Astrocyte (in vitro differentiated cells and primary cell): ENCODE results near the gene KLC4. TPM values are rescaled to one million over a fixed set of nuclear protein-coding genes. Genes with fewer than 3 reads are reported as not detected.

Experiments used
- DNase-seq: peaks from one replicate; pipeline ENCODE4 v3.0.0-alpha.2; 2010; ENCODE audit warnings: low read depth
- FAIRE-seq: peaks from 2 replicates; lab custom pipeline; 2011; peaks lifted over from hg19 to GRCh38; lab: Jason Lieb, UNC
- H2AFZ ChIP-seq: 2 replicates; pipeline ENCODE4 v1.6.0; 2012; ENCODE audit warnings: low read depth, low read length, inconsistent platforms
- H3K27ac ChIP-seq: 2 replicates; pipeline ENCODE4 v1.5.1; 2011; ENCODE audit warnings: low read depth, low read length, inconsistent platforms
- H3K27me3 ChIP-seq: 2 replicates; pipeline ENCODE4 v1.6.0; 2011; ENCODE audit warnings: low read length, inconsistent platforms; ENCODE audit not compliant: insufficient read depth
- H3K36me3 ChIP-seq: 2 replicates; pipeline ENCODE4 v1.5.1; 2011; ENCODE audit warnings: low read length, inconsistent platforms; ENCODE audit not compliant: insufficient read depth
- H3K4me1 ChIP-seq: 2 replicates; pipeline ENCODE4 v1.5.1; 2011; ENCODE audit warnings: low read length, inconsistent platforms; ENCODE audit not compliant: insufficient read depth
- H3K4me2 ChIP-seq: 2 replicates; pipeline ENCODE4 v1.6.0; 2012; ENCODE audit warnings: low read length, inconsistent platforms
- H3K4me3 ChIP-seq: 2 replicates; pipeline ENCODE4 v1.5.1; 2011; ENCODE audit warnings: low read depth, mild to moderate bottlenecking, low read length, inconsistent platforms; ENCODE audit not compliant: insufficient read depth
- H3K79me2 ChIP-seq: 2 replicates; pipeline ENCODE4 v1.6.0; 2012; ENCODE audit warnings: mild to moderate bottlenecking, low read length, inconsistent platforms; ENCODE audit not compliant: insufficient read depth
- H3K9ac ChIP-seq: 2 replicates; pipeline ENCODE4 v1.6.0; 2012; ENCODE audit warnings: mild to moderate bottlenecking, low read length, inconsistent platforms
- H3K9me3 ChIP-seq: 2 replicates; pipeline ENCODE4 v1.5.1; 2012; ENCODE audit warnings: low read depth, mild to moderate bottlenecking, low read length, inconsistent platforms; ENCODE audit not compliant: insufficient read depth
- H4K20me1 ChIP-seq: 2 replicates; pipeline ENCODE4 v1.6.0; 2012; ENCODE audit warnings: low read length, inconsistent platforms; ENCODE audit not compliant: insufficient read depth
- H3K27ac Mint-ChIP-seq: one replicate; pipeline ENCODE4 v1.8.0; 2021; ENCODE audit warnings: mild to moderate bottlenecking, mixed read lengths; ENCODE audit not compliant: unreplicated experiment
- H3K27me3 Mint-ChIP-seq: one replicate; pipeline ENCODE4 v1.8.0; 2021; ENCODE audit warnings: low read depth, mixed read lengths; ENCODE audit not compliant: unreplicated experiment
- H3K36me3 Mint-ChIP-seq: one replicate; pipeline ENCODE4 v1.8.0; 2021; ENCODE audit warnings: low read depth, mixed read lengths; ENCODE audit not compliant: unreplicated experiment
- H3K4me1 Mint-ChIP-seq: one replicate; pipeline ENCODE4 v1.8.0; 2021; ENCODE audit warnings: low read depth, mixed read lengths; ENCODE audit not compliant: unreplicated experiment
- H3K4me3 Mint-ChIP-seq: one replicate; pipeline ENCODE4 v1.8.0; 2021; ENCODE audit warnings: mild to moderate bottlenecking, moderate library complexity, mixed read lengths; ENCODE audit not compliant: unreplicated experiment
- H3K9me3 Mint-ChIP-seq: one replicate; pipeline ENCODE4 v1.8.0; 2021; ENCODE audit warnings: mild to moderate bottlenecking, mixed read lengths; ENCODE audit not compliant: unreplicated experiment
- CTCF ChIP-seq: IDR thresholded peaks from 2 replicates; pipeline ENCODE4 v1.5.1; 2011; ENCODE audit warnings: low read depth, mild to moderate bottlenecking, inconsistent platforms, low read length, moderate library complexity; ENCODE audit not compliant: insufficient read depth
- EZH2 ChIP-seq: IDR thresholded peaks from 2 replicates; pipeline ENCODE4 v1.6.1; 2012; ENCODE audit warnings: mild to moderate bottlenecking, low read length, inconsistent platforms; ENCODE audit not compliant: insufficient read depth
- total RNA-seq: library from RNA; stranded (reverse); gene quantifications from 2 replicates; pipeline ENCODE4 v1.2.1, GENCODE V29; 2021

The KLC4 gene
- total RNA-seq, 1 donor from 2014 or later: 35.4 TPM

- no peak overlapping the region for H2AFZ ChIP-seq
- Mint-ChIP-seq H3K36me3 (peaks cover 9% of the 10 kb centered on the region), H3K9me3 (no peaks in the 10 kb centered on the region), H3K4me1 (peaks cover 67% of the 10 kb centered on the region), H3K27ac (peak overlapping the region; percentile 92), H3K4me3 (peak overlapping the region; percentile 69), H3K27me3 (no peaks in the 10 kb centered on the region)
- DNase-seq (peak; percentile 48), FAIRE-seq (no peak)
- H3K79me2 ChIP-seq: peaks cover 100% of the 10 kb centered on the region
- peak overlapping the region; percentile 39 for H3K4me2 ChIP-seq
- peaks cover 90% of the 10 kb centered on the region for H4K20me1 ChIP-seq
- no peaks in the 10 kb centered on the region for H3K36me3 ChIP-seq
- H3K27me3 ChIP-seq: no peaks in the 10 kb centered on the region
- peak overlapping the region; percentile 42 for H3K9ac ChIP-seq
- H3K27ac ChIP-seq: peak overlapping the region; percentile 4
- H3K4me3 ChIP-seq: no peak overlapping the region
- no peaks in the 10 kb centered on the region for H3K9me3 ChIP-seq
- TF ChIP-seq EZH2 (no peak), CTCF (no peak)
- H3K4me1 ChIP-seq: peaks cover 28% of the 10 kb centered on the region
These were observed 29.2 kb downstream of the KLC4 start for GRCh38 chr6:43088654-43089056.

- H3K4me2 ChIP-seq: peak overlapping the region; percentile 39
- H3K79me2 ChIP-seq: peaks cover 99% of the 10 kb centered on the region
- peak overlapping the region; percentile 20 for H3K27ac ChIP-seq
- no peaks in the 10 kb centered on the region for H3K27me3 ChIP-seq
- peaks cover 87% of the 10 kb centered on the region for H4K20me1 ChIP-seq
- Mint-ChIP-seq H3K27me3 (no peaks in the 10 kb centered on the region), H3K9me3 (no peaks in the 10 kb centered on the region), H3K27ac (peak overlapping the region; percentile 92), H3K4me1 (peaks cover 71% of the 10 kb centered on the region), H3K36me3 (peaks cover 9% of the 10 kb centered on the region), H3K4me3 (peak overlapping the region; percentile 69)
- H3K9me3 ChIP-seq: no peaks in the 10 kb centered on the region
- H3K36me3 ChIP-seq: no peaks in the 10 kb centered on the region
- DNase-seq: no peak
- no peak overlapping the region for H2AFZ ChIP-seq
- H3K4me3 ChIP-seq: no peak overlapping the region
- FAIRE-seq: no peak
- H3K9ac ChIP-seq: peak overlapping the region; percentile 42
- TF ChIP-seq CTCF (no peak), EZH2 (no peak)
- H3K4me1 ChIP-seq: peaks cover 35% of the 10 kb centered on the region
These were observed 30.0 kb downstream of the KLC4 start for GRCh38 chr6:43089467-43089866.

- Histone ChIP-seq H3K4me2 (peak overlapping the region; percentile 39), H3K4me1 (peaks cover 35% of the 10 kb centered on the region), H3K79me2 (peaks cover 97% of the 10 kb centered on the region), H2AFZ (no peak overlapping the region), H3K4me3 (no peak overlapping the region), H3K9me3 (no peaks in the 10 kb centered on the region), H3K36me3 (no peaks in the 10 kb centered on the region), H3K9ac (peak overlapping the region; percentile 42), H3K27ac (peak overlapping the region; percentile 20), H4K20me1 (peaks cover 81% of the 10 kb centered on the region), H3K27me3 (no peaks in the 10 kb centered on the region)
- DNase-seq (no peak), FAIRE-seq (no peak)
- H3K27ac Mint-ChIP-seq: peak overlapping the region; percentile 92
- no peak for TF ChIP-seq CTCF
- no peak for TF ChIP-seq EZH2
- H3K36me3 Mint-ChIP-seq: peaks cover 9% of the 10 kb centered on the region
- H3K4me1 Mint-ChIP-seq: peaks cover 67% of the 10 kb centered on the region
- no peaks in the 10 kb centered on the region for H3K9me3 Mint-ChIP-seq
- H3K4me3 Mint-ChIP-seq: peak overlapping the region; percentile 55
- no peaks in the 10 kb centered on the region for H3K27me3 Mint-ChIP-seq
These were observed 30.6 kb downstream of the KLC4 start for GRCh38 chr6:43089874-43090558.
